Renal cortical epithelial cell (primary cell): ENCODE data around the gene RBFOX2. TPM values are rescaled to one million over a fixed set of nuclear protein-coding genes. Genes with fewer than 3 reads are reported as not detected.

Experiments
- DNase-seq: peaks from one replicate; pipeline ENCODE4 v3.0.0-alpha.2; 2011; ENCODE audit warnings: low read depth
- total RNA-seq: library from RNA; depleted of rRNA; stranded (reverse); fragments of >200 nt; gene quantifications from 2 replicates; pipeline ENCODE4 v1.2.3, GENCODE V29; 2014

RBFOX2 gene
- total RNA-seq, 1 donor from 2014 or later = 125 TPM

DNA sequence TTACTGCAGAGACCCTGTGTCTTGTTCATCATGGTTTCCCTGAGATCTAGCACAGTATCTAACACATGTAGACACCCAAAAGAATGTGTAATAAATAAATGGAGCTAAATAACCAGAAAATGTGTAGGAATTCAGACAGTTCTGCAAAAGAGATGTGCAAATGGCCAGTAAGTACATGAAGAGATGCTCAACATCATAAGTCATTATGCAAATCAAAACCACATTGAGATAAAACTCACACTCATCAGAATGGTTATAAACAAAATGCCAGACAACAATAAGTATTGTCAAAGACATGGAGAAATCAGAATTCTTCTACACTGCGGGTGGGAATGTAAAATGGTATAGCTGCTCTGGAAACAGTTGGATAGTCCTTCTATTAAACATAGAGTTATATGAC, 88.5 kb downstream of the RBFOX2 start:
- DNase-seq = no peak

DNA sequence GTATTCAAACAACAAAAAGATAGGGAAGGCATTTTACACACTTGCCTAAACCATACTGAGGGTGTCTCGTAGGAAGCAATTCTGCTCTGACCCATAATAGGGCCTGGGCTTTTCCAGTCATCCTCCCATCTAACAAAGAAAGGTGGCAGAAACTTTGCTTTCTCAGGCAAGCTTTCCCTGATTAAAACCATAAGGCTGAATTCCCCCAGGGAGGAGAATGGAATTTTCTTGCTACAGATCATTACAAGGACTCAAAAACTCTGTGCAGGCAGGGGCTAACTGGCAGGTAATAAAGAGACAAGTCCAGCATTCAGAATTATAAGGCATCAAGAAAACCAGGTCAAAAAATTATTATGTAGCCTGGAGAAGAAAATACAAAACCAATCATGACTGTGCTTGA, 90.4 kb downstream of the RBFOX2 start:
- DNase-seq = no peak

DNA sequence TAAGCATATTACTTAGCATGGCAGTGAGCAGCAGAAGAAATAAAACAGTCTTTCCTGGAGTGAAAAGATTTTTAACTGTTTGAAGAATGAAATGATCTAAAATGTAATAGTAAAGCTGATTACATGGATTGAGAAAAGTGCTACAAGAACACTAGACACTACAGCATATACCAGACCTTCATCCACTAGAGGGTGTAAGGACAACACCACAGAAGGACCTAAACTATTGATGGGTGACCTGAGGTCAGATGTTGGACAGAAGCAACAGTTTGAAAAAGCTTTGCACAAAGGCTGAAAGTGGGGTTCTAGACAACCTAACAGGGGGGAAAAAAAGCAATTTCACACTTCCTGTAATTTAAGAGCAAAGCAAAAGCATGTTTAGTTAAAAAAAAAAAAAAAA, 97.7 kb downstream of the RBFOX2 start:
- peak; percentile 83 for DNase-seq

DNA sequence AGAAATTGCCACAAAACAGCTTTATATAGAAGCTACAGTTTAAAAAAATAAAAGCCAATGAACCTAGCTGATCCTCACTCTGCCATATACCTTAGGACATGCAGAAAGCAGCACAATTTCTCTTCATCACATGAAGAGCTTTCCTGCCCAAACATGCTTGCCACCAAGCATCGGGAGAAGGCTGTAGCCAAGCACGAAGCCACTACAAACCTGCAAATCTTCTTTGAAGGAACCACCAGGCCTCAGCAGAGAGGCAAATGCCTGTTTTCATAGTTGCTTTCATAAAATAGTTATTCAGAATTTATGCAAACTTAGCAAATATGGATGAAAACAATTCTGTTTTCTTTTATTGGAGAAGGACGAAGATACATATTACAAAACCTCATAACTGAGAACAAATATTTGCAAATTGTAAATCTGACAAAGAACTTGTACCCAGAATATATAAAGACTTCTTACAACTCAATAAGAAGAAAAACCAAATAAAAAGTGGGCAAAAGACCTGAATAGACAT, 100.3 kb downstream of the RBFOX2 start:
- no peak for DNase-seq

DNA sequence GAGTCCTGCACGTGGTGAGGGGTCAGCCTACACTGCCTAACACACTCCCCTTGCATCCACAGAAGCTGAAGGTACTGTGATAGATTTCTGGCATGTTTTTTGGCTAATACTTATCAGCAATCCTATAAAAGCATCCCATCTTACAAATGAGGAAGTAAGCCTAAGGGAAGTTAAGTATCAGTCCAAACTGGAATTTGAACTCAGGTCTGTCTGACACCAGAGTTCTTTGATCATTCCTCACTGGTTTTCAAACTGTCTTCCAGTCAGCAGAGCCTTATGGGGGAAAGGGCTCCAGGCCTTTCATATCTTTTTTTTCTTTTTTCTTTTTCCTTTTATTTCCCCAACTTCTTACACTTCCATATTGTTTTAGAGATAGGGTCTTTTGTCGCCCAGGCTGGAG, 105.6 kb downstream of the RBFOX2 start:
- no peak for DNase-seq

DNA sequence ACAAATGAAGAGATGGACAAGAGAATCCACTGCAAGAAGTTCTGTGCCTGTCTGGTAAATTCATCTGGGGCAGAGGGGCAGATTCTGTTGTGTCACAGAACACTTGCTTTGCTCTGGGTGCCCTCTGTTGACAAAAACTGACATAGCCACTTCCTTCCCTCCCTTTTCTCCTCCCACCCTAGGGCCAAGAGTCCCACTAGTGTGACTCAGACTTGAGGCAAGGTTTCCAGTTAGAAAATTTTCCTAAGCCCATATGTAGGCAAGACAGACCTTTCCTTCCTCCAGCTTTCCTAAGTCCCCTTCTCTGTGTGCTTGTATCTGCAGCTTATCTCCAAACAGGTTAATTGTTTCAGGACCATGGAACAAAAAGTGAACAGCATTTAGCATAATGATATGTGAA, 106.8 kb downstream of the RBFOX2 start:
- DNase-seq = peak; percentile 91

DNA sequence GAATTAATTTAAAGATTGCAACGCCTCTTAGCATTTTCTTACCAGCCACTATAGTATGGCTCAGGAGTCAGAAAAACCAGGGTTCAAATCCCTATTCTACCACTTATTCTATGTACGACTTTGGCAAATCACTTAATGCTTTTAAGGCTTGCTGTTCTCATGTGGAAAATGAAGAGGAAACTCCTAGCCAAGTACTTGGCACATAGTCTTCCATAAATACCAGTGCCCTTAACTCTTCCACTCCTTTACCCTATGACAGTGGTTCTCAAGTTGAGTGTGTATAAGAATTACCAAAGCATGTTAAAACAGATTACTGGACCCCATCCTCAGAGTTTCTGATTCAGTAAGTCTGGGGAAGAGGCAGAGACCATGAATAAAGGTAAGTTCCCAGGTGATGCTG, 107.6 kb downstream of the RBFOX2 start:
- DNase-seq = no peak

DNA sequence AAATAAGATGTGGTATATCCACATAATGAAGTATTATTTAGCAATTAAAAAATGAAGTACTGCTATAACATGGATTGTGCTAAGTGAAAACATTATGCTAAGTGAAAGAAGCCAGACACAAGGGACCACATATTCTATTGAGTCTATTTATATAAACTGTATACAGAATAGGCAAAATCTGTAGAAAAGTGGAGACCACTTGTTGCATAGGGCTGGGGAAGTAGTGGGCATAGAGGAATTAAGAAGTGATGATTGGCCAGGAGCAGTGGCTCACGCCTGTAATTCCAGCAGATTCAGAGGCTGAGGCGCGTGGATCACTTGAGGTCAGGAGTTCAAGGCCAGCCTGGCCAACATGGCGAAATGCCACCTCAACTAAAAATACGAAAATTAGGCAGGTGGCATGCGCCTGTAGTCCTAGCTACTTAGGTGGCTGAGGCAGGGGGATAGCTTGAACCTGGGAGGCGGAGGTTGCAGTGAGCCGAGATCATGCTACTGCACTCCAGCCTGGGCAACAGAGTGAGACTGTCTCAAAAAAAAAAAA, 109.6 kb downstream of the RBFOX2 start:
- DNase-seq = no peak

DNA sequence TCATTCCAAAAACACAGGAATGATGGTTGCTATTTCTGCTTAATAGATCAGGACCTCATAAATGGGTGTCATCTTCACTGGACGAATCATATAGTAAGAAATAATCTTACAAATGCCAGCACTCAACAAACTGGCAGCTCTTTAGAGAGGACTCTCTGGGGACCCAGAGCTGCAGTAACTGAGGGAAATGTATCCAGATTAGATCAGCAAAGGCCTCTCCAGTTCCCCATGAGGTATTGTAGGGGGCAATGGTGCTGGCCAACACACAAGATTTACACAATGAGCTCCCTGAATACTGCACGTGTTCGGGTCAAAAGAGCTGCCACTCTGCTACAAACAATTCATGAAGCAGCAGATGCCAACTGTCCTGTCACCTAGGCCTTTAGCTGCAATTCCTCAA, 110.2 kb downstream of the RBFOX2 start:
- no peak for DNase-seq

DNA sequence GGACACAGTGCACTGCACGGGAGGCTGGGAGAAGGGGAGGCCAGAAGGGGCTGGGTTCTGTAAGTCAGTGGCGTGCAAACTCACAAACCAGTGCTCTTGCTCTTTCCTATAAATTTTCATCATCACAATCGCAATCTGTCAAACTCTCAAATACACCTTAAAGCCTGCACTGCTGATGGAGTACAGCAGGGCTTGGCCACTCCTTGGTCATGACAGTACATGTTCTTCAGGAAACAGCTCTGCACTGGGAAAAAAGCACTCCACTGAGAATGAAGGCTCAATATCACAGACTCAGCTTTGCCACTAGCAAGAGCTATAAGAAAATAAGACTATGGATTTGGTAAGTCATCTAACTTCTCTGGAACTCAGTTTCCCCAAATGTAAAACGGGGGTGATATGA, 111.0 kb downstream of the RBFOX2 start:
- no peak for DNase-seq

DNA sequence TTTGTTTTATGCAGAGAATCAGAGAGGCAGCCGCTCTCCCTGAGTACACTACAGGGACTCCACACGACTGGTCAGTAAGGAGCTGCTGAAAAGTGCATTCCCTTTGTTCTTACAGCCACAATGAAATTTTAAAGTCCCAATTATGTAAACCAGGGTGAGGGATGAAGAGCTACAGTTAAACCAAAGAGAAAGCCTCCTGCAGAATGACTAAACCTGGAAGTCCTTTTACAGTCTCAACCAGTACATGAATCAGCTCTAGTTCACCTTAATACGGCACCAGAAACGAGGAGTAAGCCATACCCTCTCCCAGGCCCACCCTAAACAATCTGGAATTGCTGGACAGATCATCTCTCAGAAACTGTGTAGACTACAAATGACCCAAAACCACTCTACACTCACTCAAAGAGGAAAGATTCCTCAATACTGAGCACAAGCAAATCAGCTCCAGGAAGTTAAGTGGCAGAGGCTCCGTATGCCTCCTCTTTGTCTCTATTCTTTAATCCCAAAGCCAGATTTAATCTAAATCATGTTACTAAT, 113.1 kb downstream of the RBFOX2 start:
- peak; percentile 65 for DNase-seq

DNA sequence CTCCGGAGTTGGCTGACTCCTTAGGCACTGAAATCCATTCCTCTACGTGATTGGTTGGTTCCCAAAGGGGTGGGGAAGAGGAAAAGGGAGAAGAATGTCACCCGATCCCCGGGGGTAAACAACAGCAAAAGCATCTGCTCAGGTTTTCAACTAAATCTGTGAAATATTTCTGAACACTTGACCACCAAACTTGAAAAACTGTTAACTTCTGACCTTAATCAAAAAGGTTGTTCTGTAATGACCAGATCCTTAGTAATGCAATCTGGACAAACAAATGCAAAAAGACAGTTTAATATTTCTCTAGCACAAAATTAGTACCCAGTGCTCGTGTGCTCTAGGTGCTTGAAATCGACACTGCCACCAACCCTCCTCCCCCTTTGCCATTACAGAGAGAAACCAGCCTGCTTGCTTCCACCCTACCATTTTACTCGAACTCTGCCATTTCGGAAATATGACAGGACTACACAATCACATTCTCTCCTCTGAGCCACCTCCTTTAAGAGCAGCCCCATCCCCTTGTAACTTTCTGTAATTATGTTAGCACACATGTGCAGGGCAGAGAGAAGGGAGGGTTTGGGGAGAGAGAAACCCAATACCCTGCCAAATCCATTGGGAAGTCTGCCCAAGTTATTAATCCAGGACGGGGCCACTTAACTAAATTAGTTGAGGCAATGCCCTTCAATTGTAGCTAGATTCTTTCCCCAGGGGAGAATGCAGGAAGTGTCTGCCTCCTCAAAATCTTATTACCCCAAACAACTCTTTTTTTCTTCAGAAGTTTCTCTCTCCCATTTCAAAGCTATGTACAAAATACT, 113.8 kb downstream of the RBFOX2 start:
- peak; percentile 95 for DNase-seq

DNA sequence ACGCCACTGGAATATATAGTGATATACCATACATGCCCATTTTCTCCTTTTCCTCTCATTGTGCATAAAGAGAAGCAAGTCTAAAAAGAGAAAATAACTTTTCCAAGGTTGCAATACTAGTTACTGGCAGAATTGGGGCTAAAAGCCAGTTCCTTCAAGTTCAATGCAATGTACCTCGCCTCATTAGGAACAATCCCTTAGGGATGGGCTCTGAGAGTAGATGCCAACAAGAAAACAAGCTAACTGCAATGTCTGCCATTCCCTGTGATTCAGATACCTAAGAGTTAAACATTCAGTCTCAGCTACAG, 114.3 kb downstream of the RBFOX2 start:
- DNase-seq = no peak

DNA sequence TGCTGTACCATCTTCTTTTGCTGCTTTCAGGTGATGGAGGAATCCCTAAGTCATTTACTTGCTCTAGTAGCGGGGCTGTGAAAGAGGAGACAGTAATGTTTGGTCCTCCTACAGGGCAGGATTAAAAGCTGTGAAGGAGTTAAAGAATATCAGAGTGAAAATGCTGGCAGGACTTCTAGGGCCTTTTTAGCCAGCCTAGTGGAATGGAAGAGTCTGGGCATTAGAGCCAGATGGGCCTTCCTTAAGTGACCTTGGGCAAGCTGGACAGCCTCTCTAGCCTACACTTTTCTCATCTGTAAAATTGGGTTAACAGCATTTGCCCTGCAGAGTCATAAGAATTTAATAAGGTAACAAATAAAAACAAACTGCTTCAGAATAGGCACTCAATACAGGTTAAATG, 114.7 kb downstream of the RBFOX2 start:
- no peak for DNase-seq

DNA sequence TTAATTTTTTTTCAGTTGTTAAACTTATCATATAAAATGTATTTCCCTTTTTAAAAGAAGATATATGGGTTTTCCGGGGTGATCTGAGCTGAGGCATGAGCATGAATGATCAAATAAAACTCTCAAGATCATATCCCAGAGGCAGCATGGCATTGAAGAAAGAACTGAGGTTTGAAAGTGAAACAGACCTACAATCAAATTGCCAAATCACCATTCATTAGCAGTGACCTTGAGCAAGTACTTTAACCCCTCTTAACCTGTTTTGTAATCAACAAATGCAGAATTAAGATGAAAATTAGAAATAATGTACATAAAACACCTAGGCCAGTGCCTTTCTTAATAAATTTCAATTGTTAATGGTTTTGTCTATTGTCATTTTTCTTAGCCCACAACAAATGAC, 116.0 kb downstream of the RBFOX2 start:
- DNase-seq = peak; percentile 43

DNA sequence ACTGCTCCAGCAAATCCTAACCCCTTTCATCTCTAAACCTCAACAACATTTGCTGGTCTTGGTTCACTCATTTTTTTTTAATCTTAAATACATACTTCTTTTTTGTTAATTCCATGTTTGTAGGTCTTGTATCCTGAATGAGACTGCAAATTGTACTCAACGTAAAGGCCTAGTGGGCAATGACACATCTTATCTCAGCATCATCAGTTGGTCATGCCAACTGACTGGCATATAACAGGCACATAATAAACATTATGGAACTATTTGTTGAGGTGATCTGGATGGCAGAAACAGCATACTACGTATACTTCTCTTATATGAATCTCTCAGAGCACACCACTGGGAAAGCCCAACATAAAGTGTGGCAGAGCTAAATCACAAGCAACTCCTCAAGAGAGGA, 116.7 kb downstream of the RBFOX2 start:
- DNase-seq = no peak

DNA sequence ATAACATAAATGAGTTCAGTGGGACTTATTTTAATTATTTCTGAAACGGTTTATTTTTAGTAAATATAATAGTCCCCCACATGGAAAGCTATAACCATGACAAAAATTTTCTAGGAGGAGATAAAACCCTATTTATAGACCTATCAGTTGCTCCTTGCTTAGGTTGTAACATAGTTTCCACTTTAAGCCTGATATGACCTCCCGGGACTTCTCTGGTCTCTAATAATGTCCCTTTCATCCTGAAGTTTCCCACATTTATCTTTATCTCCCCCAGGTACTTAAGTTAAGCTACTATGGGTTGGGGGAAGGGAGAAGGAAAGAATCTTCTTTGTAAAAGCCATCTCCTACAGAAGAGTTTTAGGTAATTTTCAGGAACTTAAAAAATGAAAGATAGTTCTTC, 117.7 kb downstream of the RBFOX2 start:
- DNase-seq = no peak

DNA sequence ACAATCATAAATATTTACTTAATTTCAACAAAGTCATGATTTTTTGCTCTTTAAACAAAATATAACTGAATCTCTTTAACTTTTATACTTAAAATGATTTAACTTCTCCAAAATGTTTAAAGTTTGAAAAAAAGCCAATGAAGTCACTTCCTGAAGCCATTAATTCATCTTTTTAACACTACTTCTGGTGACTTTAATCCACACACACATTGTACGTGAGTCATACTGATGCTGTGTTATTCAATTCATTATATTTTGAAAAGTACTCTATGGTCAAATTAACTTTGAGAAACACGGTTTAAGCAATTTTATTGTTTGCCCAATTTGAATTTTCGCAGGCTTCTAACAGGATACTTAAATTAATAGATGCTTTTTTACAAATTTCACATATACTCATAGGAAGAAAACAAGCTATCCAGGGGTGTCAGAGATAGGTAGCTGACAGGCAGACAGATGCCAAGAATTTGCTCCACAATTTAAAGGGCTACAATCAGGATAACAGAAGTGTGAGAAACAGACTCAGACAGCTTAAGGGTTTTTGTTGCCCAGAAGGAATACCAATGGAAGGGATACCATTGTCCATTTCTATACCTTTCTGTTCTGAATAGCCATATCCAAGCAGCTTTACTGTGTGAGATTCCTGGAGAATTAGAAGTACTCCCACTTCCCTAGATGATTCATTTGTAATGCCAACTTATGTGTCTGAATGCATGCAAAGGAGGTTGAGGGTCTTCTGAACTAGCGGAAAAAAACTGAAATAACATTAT, 118.4 kb downstream of the RBFOX2 start:
- no peak for DNase-seq

DNA sequence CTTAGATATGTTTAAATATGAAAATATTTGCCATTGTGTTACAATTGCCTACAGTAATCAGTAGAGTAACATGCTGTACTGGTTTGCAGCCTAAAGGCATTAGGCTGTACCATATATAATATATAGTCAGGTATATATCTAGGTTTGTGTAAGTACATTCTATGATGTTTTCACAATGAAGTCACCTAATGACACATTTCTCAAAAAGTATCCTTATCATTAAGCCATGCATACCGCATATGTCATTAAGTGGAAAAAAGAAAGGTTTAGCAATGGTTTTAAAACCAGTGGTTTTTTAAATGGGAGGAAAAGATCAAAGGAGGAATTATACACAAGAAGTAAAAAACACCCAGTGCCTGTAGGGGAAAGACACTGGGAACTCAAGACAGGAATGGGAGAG, 122.7 kb downstream of the RBFOX2 start:
- DNase-seq = no peak

DNA sequence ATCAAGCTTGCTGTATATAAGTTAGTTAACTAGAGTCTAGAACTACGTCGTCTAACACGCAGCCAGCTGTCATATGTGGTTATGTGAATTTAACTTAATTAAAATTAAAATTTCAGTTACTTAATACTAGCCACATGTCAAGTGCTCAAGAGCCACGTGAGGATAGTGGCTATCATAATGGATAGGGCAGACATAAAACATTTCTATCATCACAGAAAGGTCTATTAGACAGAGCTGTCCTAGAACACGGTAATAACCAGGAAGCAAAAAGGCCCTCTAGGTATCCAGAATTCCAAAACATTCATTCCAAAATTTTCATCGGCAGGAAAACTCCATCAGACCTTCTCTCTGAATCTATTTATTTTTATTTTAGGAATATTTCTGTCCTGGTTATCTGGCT, 123.9 kb downstream of the RBFOX2 start:
- DNase-seq = no peak

DNA sequence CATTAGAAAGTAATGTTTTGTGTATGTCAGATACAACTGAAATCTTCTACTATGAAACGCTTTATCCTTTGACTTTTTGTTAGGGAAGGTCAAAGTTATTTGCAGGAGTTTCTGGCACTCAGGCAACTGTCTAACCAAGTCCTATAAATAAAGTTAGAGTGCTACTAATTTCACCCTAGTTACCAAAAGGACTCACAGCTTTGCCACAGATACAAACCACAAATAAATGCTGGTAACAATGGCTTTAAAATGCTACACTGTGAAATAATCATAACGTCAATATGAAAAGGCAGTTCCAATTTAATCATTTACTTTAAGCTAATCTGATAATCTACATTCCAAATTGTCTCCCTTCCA, 124.3 kb downstream of the RBFOX2 start:
- DNase-seq = no peak

DNA sequence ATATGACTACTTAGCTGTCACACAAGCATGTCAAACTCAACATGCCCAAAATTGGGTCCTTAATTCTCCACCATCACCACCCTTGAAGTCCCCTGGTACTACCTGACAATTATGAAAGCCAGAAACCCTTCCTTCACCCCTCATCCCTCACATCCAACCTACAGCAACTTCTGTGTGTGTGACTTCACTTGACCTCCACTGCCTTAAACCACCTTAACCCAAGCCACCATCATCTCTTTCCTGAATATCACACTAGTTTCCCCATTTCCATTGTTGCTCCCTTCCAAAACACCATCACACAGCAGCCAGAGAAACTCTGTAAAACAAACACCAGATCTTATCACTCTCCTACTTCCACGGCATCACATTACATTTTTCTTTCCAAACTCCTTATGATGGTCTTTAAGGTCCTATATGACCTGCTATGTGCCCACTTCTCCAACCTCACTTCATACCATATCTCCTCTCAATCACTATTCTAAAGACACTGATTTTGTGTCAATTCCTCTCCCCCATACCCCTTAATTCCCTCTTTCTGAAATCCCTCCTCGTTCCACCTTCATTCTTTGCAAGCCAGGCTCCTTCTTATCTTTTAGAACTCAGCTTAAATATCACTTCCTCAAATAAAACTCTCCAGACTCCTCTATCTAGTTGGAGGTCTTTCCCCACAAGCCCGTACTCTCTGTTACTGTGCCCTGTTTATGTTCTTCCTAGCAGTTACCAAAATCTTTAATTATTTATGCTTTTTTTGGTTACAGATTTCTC, 124.9 kb downstream of the RBFOX2 start:
- no peak for DNase-seq
